HG03025 (cell line): Measurements from ENCODE around the gene GATAD1.
"Not testable (repeated sequence)": the region's sequence is repeated elsewhere in the genome, so short reads cannot be mapped to it uniquely, and the experiment has no call there.

ENCODE experiments used
- ATAC-seq: cut with Tn5 transposase; IDR thresholded peaks from one replicate; pipeline ENCODE4 v1.9.1; 2021; ENCODE audit warnings: mild to moderate bottlenecking, moderate library complexity; ENCODE audit not compliant: unreplicated experiment, low FRiP score

GATAD1 gene

GRCh38 chr7:92436612-92437445 is 10.5 kb upstream of the GATAD1 start:
- ATAC-seq = no peak

- ATAC-seq = no peak
Measured at GRCh38 chr7:92437956-92438491, 9.3 kb upstream of the GATAD1 start.

GRCh38 chr7:92442720-92443119 is 4.6 kb upstream of the GATAD1 start:
- not testable (repeated sequence) for ATAC-seq

- no peak for ATAC-seq
Measured at GRCh38 chr7:92446869-92447344, 375 bp upstream of the GATAD1 start.

- ATAC-seq = peak; percentile 36
Measured at GRCh38 chr7:92448205-92448747, 994 bp downstream of the GATAD1 start.

- no peak for ATAC-seq
Measured at GRCh38 chr7:92451645-92452044, 4.4 kb downstream of the GATAD1 start.

GRCh38 chr7:92456236-92456635 is 9.0 kb downstream of the GATAD1 start:
- no peak for ATAC-seq

- no peak for ATAC-seq
Measured at GRCh38 chr7:92460109-92460508, 12.8 kb downstream of the GATAD1 start.

GRCh38 chr7:92460510-92460909 is 13.2 kb downstream of the GATAD1 start:
- ATAC-seq = no peak

GRCh38 chr7:92461027-92462003 is 14.0 kb downstream of the GATAD1 start:
- ATAC-seq = no peak

- ATAC-seq = no peak
Measured at GRCh38 chr7:92462560-92462959, 15.3 kb downstream of the GATAD1 start.

GRCh38 chr7:92464515-92464914 is 17.2 kb downstream of the GATAD1 start:
- no peak for ATAC-seq

- ATAC-seq = no peak
Measured at GRCh38 chr7:92466682-92467081, 19.4 kb downstream of the GATAD1 start.

GRCh38 chr7:92468589-92468988 is 21.3 kb downstream of the GATAD1 start:
- ATAC-seq = not testable (repeated sequence)

GRCh38 chr7:92473989-92474388 is 26.7 kb downstream of the GATAD1 start:
- ATAC-seq = not testable (repeated sequence)

GRCh38 chr7:92475261-92475770 is 28.0 kb downstream of the GATAD1 start:
- not testable (repeated sequence) for ATAC-seq

GRCh38 chr7:92475851-92476590 is 28.7 kb downstream of the GATAD1 start:
- not testable (repeated sequence) for ATAC-seq

GRCh38 chr7:92477681-92478080 is 30.4 kb downstream of the GATAD1 start, which contains the start of gene ERVW-1:
Gene ERVW-1 (minus strand): TSS chr7:92477946. CDS start chr7:92470381, 7,565 bp downstream.
- ATAC-seq = not testable (repeated sequence)

GRCh38 chr7:92478095-92478494 is 30.8 kb downstream of the GATAD1 start:
- no peak for ATAC-seq
